GM23338 (cell line): Measurements from ENCODE around the gene ACTG1. TPM values are rescaled to one million over a fixed set of nuclear protein-coding genes. Genes with fewer than 3 reads are reported as not detected.
A peak's percentile ranks its signal among the peaks of the same experiment; 100 is the strongest.

Experiments used
- ATAC-seq: fragments of 200-7000 bp; cut with Tn5 transposase; 3 replicates; pipeline ENCODE4 v1.9.1; 2020
- DNase-seq: peaks from one replicate; pipeline ENCODE4 v3.0.0-alpha.2; 2015; ENCODE audit warnings: low spot score
- H2AFZ ChIP-seq: fragments of 200-600 bp; sonication (generic); 2 replicates; pipeline ENCODE4 v1.8.0; 2016; ENCODE audit warnings: antibody characterized with exemption, mild to moderate bottlenecking, moderate library complexity
- H3F3A ChIP-seq: fragments of 200-600 bp; sonication (generic); replicated peaks from 2 replicates; pipeline ENCODE4 v1.8.0; 2017; ENCODE audit warnings: antibody characterized with exemption, mixed run types, low read depth
- H3K27ac ChIP-seq: fragments of 200-600 bp; sonication (generic); 2 replicates; pipeline ENCODE4 v1.6.1; 2016; ENCODE audit warnings: low read depth
- H3K27me3 ChIP-seq: fragments of 200-600 bp; sonication (generic); 2 replicates; pipeline ENCODE4 v1.8.0; 2016; ENCODE audit warnings: mild to moderate bottlenecking, mixed run types, moderate library complexity; ENCODE audit not compliant: insufficient read depth
- H3K36me3 ChIP-seq: fragments of 200-600 bp; sonication (generic); 2 replicates; pipeline ENCODE4 v1.8.0; 2016; ENCODE audit warnings: mild to moderate bottlenecking; ENCODE audit not compliant: insufficient read depth
- H3K4me1 ChIP-seq: fragments of 200-600 bp; sonication (generic); 2 replicates; pipeline ENCODE4 v1.8.0; 2016; ENCODE audit warnings: mild to moderate bottlenecking, moderate library complexity; ENCODE audit not compliant: insufficient read depth
- H3K4me2 ChIP-seq: fragments of 200-600 bp; sonication (generic); 2 replicates; pipeline ENCODE4 v1.7.1; 2017; ENCODE audit warnings: mixed run types
- H3K4me3 ChIP-seq: fragments of 200-600 bp; sonication (generic); 2 replicates; pipeline ENCODE4 v1.6.1; 2016; ENCODE audit warnings: mixed run types
- H3K79me2 ChIP-seq: fragments of 200-600 bp; sonication (generic); replicated peaks from 2 replicates; pipeline ENCODE4 v1.8.0; 2017; ENCODE audit warnings: mild to moderate bottlenecking; ENCODE audit not compliant: insufficient read depth
- H3K9me2 ChIP-seq: fragments of 200-600 bp; sonication (generic); 2 replicates; pipeline ENCODE4 v1.8.0; 2017; ENCODE audit not compliant: insufficient read depth
- H4K20me1 ChIP-seq: fragments of 200-600 bp; sonication (generic); replicated peaks from 2 replicates; pipeline ENCODE4 v1.8.0; 2017; ENCODE audit warnings: mild to moderate bottlenecking; ENCODE audit not compliant: insufficient read depth
- H3K27ac Mint-ChIP-seq: 2 replicates; pipeline ENCODE4 v1.8.0; 2020; ENCODE audit warnings: inconsistent platforms, mild to moderate bottlenecking, moderate library complexity, mixed read lengths
- H3K27me3 Mint-ChIP-seq: 3 replicates; pipeline ENCODE4 v1.8.0; 2022; ENCODE audit warnings: low read depth, mild to moderate bottlenecking, moderate library complexity, mixed read lengths, inconsistent platforms; ENCODE audit not compliant: insufficient read depth, poor library complexity
- H3K36me3 Mint-ChIP-seq: 3 replicates; pipeline ENCODE4 v1.8.0; 2021; ENCODE audit warnings: low read depth, mild to moderate bottlenecking, inconsistent platforms, moderate library complexity, mixed read lengths
- H3K4me1 Mint-ChIP-seq: 3 replicates; pipeline ENCODE4 v1.8.0; 2020; ENCODE audit warnings: mild to moderate bottlenecking, inconsistent platforms, mixed read lengths
- H3K4me3 Mint-ChIP-seq: 3 replicates; pipeline ENCODE4 v1.8.0; 2021; ENCODE audit warnings: moderate library complexity, mild to moderate bottlenecking, inconsistent platforms, mixed read lengths
- H3K9me3 Mint-ChIP-seq: 3 replicates; pipeline ENCODE4 v1.8.0; 2020; ENCODE audit warnings: moderate library complexity, mild to moderate bottlenecking, inconsistent platforms, mixed read lengths
- CREB1 ChIP-seq: fragments of 250-450 bp; sonication (Bioruptor Pico); IDR thresholded peaks from 2 replicates; pipeline ENCODE4 v1.5.0; 2020; ENCODE audit warnings: low read depth, mild to moderate bottlenecking, moderate library complexity
- CTCF ChIP-seq, 2 experiments: fragments of 200-600 bp in 1 of 2; sonication (generic) in 1 of 2; conservative IDR thresholded peaks; 2 replicates each; pipeline versions ENCODE4 v1.5.1 to v1.6.1; 2016 to 2017; ENCODE audit warnings: antibody characterized with exemption in 2 of 2, low read depth in 2 of 2, mild to moderate bottlenecking in 2 of 2, moderate library complexity in 1 of 2
- EZH2 ChIP-seq: fragments of 200-600 bp; sonication (generic); IDR thresholded peaks from one replicate; pipeline ENCODE4 v1.8.0; 2017; ENCODE audit warnings: antibody characterized with exemption, mild to moderate bottlenecking, low read depth; ENCODE audit not compliant: unreplicated experiment
- JUNB ChIP-seq: IDR thresholded peaks from one replicate; pipeline ENCODE4 v1.6.1; 2016; ENCODE audit warnings: antibody characterized with exemption; ENCODE audit not compliant: unreplicated experiment
- POLR2AphosphoS5 ChIP-seq: IDR thresholded peaks from 2 replicates; pipeline ENCODE4 v1.6.1; 2016; ENCODE audit warnings: antibody characterized with exemption, low read depth
- REST ChIP-seq: IDR thresholded peaks from one replicate; pipeline ENCODE4 v1.6.1; 2018; ENCODE audit warnings: antibody characterized with exemption; ENCODE audit not compliant: unreplicated experiment
- STAT1 ChIP-seq: IDR thresholded peaks from one replicate; pipeline ENCODE4 v1.6.1; 2016; ENCODE audit warnings: antibody characterized with exemption; ENCODE audit not compliant: unreplicated experiment
- ZNF114 ChIP-seq: fragments of 250-450 bp; sonication (Bioruptor Pico); IDR thresholded peaks from 2 replicates; pipeline ENCODE4 v1.5.0; 2020; ENCODE audit warnings: mild to moderate bottlenecking, moderate library complexity
- polyA plus RNA-seq: library from polyadenylated mRNA; unstranded; fragments of >200 nt; fragmentation: Nextera tagmentation; extraction: Ambion mirVana; gene quantifications from 2 replicates; pipeline ENCODE4 v1.2.1, GENCODE V29; 2016
- total RNA-seq: library from RNA; depleted of rRNA; stranded (reverse); fragments of >200 nt; shearing (Covaris generic); gene quantifications from 2 replicates; pipeline ENCODE4 v1.2.3, GENCODE V29; 2014
- TF ChIP-seq, protein P1 (sequence below): fragments of 250-450 bp; sonication (Bioruptor Pico); IDR thresholded peaks from 2 replicates; pipeline ENCODE4 v1.5.0; 2020; ENCODE audit warnings: mild to moderate bottlenecking, moderate library complexity

ACTG1 gene
- total and polyA plus RNA-seq, 2 experiments from 2014 or later = 1,867 to 4,739 TPM

DNA sequence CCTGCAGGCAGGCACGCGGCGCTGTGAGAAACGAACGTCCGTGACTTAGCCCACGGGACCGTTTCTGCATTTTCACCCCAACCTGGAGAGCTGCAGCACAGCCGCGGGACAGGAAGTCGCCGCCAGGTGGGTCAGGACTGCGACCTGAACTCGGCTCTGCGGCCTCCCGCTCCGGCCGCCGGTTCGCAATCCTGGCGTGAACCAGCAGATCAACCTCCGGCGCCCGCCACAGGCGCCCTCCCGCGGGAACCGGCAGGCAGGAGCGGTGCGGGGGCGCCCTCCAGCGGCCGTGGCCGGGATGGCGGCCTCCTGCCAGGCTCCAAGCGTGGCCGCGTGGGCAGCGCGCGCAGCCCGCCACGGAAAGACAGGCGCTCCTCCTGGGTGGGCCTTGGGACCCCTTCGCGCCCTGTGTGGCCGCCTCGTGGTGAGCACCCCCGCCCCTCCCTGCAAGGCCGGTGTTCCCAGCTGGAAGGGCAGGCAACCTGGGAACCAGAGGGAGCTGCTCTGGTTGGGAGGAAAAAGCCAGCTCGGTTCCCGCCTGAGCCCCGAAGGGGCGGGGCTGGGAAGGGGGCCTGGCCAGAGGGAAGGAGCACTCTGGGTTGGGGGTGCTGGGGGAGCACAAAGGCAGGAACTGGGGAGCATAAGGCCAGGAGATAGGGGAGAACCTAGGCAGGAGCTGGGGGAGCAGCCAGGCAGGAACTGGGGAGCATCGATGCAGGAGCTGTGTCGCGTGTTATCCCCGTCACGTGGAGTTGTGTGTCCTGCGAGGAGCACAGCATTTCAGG is 28.2 kb downstream of the ACTG1 start:
- Mint-ChIP-seq H3K27ac (no peak overlapping the region), H3K4me1 (peaks cover 7% of the 10 kb centered on the region), H3K4me3 (peak overlapping the region; percentile 44), H3K9me3 (peaks cover 3% of the 10 kb centered on the region; the same call in 1 of the 3 replicates), H3K27me3 (peaks cover 49% of the 10 kb centered on the region), H3K36me3 (no peaks in the 10 kb centered on the region; the same call in 2 of the 3 replicates)
- Histone ChIP-seq H3K27ac (no peak overlapping the region), H4K20me1 (no peaks in the 10 kb centered on the region), H3K4me2 (peak overlapping the region; percentile 89), H3K9me2 (no peaks in the 10 kb centered on the region), H3F3A (no peaks in the 10 kb centered on the region), H2AFZ (peak overlapping the region; percentile 86), H3K79me2 (no peaks in the 10 kb centered on the region), H3K27me3 (peaks cover 63% of the 10 kb centered on the region), H3K4me3 (peak overlapping the region; percentile 73), H3K36me3 (no peaks in the 10 kb centered on the region), H3K4me1 (peaks cover 6% of the 10 kb centered on the region)
- no peak for TF ChIP-seq REST
- TF ChIP-seq ZNF114 (CRISPR knock-in tag) = 0 out of 2 replicates have a peak, but pooled peaks have one; percentile 60
- no peak for TF ChIP-seq STAT1
- peak; percentile 45; the same call in 1 of the 2 replicates for TF ChIP-seq CREB1
- TF ChIP-seq EZH2 = no peak
- peak; percentile 69 to 83 for TF ChIP-seq CTCF (conservative IDR thresholded peaks at IDR 0.05; ENCODE audit: low read depth in 2 of 2)
- peak; percentile 69 for ATAC-seq
- DNase-seq = peak; percentile 92

DNA sequence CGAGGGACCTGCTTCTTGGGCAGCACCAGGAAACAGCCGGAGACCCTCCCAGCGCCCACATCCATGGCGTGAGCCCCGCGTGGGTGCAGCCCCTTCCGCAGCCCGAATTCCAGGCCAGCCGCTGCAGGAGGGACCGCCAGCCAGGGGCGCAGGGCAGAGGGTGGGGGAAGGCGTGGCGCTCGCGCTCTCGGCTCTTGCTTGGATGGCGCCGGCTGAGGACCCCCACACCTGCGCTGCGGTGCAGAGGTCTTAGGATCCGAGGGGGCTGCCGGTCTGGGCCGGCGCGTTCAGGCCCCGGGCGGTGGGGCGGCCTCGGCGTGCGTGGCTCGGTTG is 28.8 kb downstream of the ACTG1 start:
- H2AFZ ChIP-seq = peak overlapping the region; percentile 72
- H3K9me3 Mint-ChIP-seq = peaks cover 3% of the 10 kb centered on the region; the same call in 1 of the 3 replicates
- H3K4me3 ChIP-seq = peak overlapping the region; percentile 73
- H3K36me3 Mint-ChIP-seq = no peaks in the 10 kb centered on the region; the same call in 2 of the 3 replicates
- no peaks in the 10 kb centered on the region for H3K36me3 ChIP-seq
- H3K27ac Mint-ChIP-seq = no peak overlapping the region
- TF ChIP-seq ZNF114 (CRISPR knock-in tag) = no peak
- TF ChIP-seq, protein P1, sequence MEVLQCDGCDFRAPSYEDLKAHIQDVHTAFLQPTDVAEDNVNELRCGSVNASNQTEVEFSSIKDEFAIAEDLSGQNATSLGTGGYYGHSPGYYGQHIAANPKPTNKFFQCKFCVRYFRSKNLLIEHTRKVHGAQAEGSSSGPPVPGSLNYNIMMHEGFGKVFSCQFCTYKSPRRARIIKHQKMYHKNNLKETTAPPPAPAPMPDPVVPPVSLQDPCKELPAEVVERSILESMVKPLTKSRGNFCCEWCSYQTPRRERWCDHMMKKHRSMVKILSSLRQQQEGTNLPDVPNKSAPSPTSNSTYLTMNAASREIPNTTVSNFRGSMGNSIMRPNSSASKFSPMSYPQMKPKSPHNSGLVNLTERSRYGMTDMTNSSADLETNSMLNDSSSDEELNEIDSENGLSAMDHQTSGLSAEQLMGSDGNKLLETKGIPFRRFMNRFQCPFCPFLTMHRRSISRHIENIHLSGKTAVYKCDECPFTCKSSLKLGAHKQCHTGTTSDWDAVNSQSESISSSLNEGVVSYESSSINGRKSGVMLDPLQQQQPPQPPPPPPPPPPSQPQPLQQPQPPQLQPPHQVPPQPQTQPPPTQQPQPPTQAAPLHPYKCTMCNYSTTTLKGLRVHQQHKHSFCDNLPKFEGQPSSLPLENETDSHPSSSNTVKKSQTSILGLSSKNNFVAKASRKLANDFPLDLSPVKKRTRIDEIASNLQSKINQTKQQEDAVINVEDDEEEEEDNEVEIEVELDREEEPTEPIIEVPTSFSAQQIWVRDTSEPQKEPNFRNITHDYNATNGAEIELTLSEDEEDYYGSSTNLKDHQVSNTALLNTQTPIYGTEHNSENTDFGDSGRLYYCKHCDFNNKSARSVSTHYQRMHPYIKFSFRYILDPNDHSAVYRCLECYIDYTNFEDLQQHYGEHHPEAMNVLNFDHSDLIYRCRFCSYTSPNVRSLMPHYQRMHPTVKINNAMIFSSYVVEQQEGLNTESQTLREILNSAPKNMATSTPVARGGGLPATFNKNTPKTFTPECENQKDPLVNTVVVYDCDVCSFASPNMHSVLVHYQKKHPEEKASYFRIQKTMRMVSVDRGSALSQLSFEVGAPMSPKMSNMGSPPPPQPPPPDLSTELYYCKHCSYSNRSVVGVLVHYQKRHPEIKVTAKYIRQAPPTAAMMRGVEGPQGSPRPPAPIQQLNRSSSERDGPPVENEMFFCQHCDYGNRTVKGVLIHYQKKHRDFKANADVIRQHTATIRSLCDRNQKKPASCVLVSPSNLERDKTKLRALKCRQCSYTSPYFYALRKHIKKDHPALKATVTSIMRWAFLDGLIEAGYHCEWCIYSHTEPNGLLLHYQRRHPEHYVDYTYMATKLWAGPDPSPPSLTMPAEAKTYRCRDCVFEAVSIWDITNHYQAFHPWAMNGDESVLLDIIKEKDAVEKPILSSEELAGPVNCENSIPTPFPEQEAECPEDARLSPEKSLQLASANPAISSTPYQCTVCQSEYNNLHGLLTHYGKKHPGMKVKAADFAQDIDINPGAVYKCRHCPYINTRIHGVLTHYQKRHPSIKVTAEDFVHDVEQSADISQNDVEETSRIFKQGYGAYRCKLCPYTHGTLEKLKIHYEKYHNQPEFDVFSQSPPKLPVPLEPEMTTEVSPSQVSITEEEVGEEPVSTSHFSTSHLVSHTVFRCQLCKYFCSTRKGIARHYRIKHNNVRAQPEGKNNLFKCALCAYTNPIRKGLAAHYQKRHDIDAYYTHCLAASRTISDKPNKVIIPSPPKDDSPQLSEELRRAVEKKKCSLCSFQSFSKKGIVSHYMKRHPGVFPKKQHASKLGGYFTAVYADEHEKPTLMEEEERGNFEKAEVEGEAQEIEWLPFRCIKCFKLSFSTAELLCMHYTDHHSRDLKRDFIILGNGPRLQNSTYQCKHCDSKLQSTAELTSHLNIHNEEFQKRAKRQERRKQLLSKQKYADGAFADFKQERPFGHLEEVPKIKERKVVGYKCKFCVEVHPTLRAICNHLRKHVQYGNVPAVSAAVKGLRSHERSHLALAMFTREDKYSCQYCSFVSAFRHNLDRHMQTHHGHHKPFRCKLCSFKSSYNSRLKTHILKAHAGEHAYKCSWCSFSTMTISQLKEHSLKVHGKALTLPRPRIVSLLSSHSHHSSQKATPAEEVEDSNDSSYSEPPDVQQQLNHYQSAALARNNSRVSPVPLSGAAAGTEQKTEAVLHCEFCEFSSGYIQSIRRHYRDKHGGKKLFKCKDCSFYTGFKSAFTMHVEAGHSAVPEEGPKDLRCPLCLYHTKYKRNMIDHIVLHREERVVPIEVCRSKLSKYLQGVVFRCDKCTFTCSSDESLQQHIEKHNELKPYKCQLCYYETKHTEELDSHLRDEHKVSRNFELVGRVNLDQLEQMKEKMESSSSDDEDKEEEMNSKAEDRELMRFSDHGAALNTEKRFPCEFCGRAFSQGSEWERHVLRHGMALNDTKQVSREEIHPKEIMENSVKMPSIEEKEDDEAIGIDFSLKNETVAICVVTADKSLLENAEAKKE (CRISPR knock-in tag) = no peak
- no peak for TF ChIP-seq POLR2AphosphoS5
- TF ChIP-seq CREB1 = no peak
- TF ChIP-seq JUNB = no peak
- no peak for TF ChIP-seq STAT1
- peak overlapping the region; percentile 44; the same call in 2 of the 3 replicates for H3K4me3 Mint-ChIP-seq
- H3K4me1 ChIP-seq = peaks cover under 1% of the 10 kb centered on the region; the same call in 1 of the 2 replicates
- ATAC-seq (peak; percentile 11), DNase-seq (peak; percentile 52)
- H3K4me2 ChIP-seq = peak overlapping the region; percentile 89
- H4K20me1 ChIP-seq = no peaks in the 10 kb centered on the region
- H3F3A ChIP-seq = no peaks in the 10 kb centered on the region
- no peak overlapping the region for H3K27ac ChIP-seq
- peaks cover 49% of the 10 kb centered on the region for H3K27me3 Mint-ChIP-seq
- peaks cover 2% of the 10 kb centered on the region; the same call in 1 of the 3 replicates for H3K4me1 Mint-ChIP-seq
- no peaks in the 10 kb centered on the region for H3K9me2 ChIP-seq
- no peaks in the 10 kb centered on the region for H3K79me2 ChIP-seq
- H3K27me3 ChIP-seq = peaks cover 63% of the 10 kb centered on the region
